Esophagus (tissue), 2 donors: ENCODE data around the gene CYP2J2. TPM values are rescaled to one million over a fixed set of nuclear protein-coding genes. Genes with fewer than 3 reads are reported as not detected.
"Not testable (repeated sequence)": the region's sequence is repeated elsewhere in the genome, so short reads cannot be mapped to it uniquely, and the experiment has no call there.

Experiments
- H3K27ac ChIP-seq, 2 donors: one replicate each; pipeline ENCODE4 v1.5.1; 2013; ENCODE audit warnings: low read depth in 2 of 2, mild to moderate bottlenecking in 2 of 2, inconsistent platforms in 1 of 2, low read length in 1 of 2, moderate library complexity in 1 of 2
- H3K27me3 ChIP-seq, 2 donors: one replicate each; pipeline ENCODE4 v1.6.1; 2013; ENCODE audit warnings: low read length in 2 of 2, control low read depth in 1 of 2, mild to moderate bottlenecking in 1 of 2; ENCODE audit not compliant: insufficient read depth in 2 of 2, control insufficient read depth in 1 of 2
- H3K36me3 ChIP-seq, 2 donors: one replicate each; pipeline ENCODE4 v1.6.1; 2013; ENCODE audit warnings: low read length in 1 of 2; ENCODE audit not compliant: control insufficient read depth in 2 of 2, insufficient read depth in 2 of 2
- H3K4me1 ChIP-seq, 2 donors: one replicate each; pipeline ENCODE4 v1.6.1; 2013; ENCODE audit warnings: low read length in 1 of 2; ENCODE audit not compliant: control insufficient read depth in 2 of 2, insufficient read depth in 2 of 2
- H3K4me3 ChIP-seq, 2 donors: one replicate each; pipeline ENCODE4 v1.5.1; 2013; ENCODE audit warnings: low read length in 2 of 2, mild to moderate bottlenecking in 2 of 2, low read depth in 1 of 2, moderate library complexity in 1 of 2
- H3K9me3 ChIP-seq, 2 donors: one replicate each; pipeline ENCODE4 v1.6.1; 2013; ENCODE audit warnings: mild to moderate bottlenecking in 2 of 2, low read depth in 1 of 2, low read length in 1 of 2, moderate library complexity in 1 of 2; ENCODE audit not compliant: control insufficient read depth in 2 of 2, insufficient read depth in 1 of 2
- WGBS, 2 donors: extraction: QIAGEN DNeasy Blood & Tissue Kit; methylation state at CpG; one replicate each; pipeline ENCODE4 v1.1.7; 2013; 5-methylcytosine and 5-hydroxymethylcytosine counted together
- polyA plus RNA-seq, 2 donors: library from polyadenylated mRNA; stranded (reverse); fragments of 200-250 nt; gene quantifications; one replicate each; pipeline ENCODE4 v1.2.3, GENCODE V29; 2013
- donor health status: healthy with polysubstance abuse.
- donor health status: Bipolar disorder and iron deficiency.

Gene CYP2J2
- polyA plus RNA-seq, 2 donors, result 9.5 to 21.4 TPM

- H3K36me3 ChIP-seq, result no peaks in the 10 kb centered on the region
- no peaks in the 10 kb centered on the region for H3K4me1 ChIP-seq
- no peaks in the 10 kb centered on the region for H3K27me3 ChIP-seq
- 31 to 41% methylated on average over 5 of the region's 5 CpGs for WGBS, 2 donors
- no peak overlapping the region for H3K27ac ChIP-seq
- H3K4me3 ChIP-seq, result no peak overlapping the region
- H3K9me3 ChIP-seq, result no peaks in the 10 kb centered on the region
Observed at GRCh38 chr1:59879574-59879973, 47.0 kb downstream of the CYP2J2 start.

GRCh38 chr1:59878370-59878769 lies 48.2 kb downstream of the CYP2J2 start:
- 53 to 70% methylated on average over 3 of the region's 3 CpGs for WGBS, 2 donors

GRCh38 chr1:59877108-59877682 lies 49.4 kb downstream of the CYP2J2 start:
- Histone ChIP-seq H3K27me3 (no peaks in the 10 kb centered on the region), H3K4me3 (no peak overlapping the region), H3K4me1 (no peaks in the 10 kb centered on the region), H3K9me3 (no peaks in the 10 kb centered on the region), H3K36me3 (no peaks in the 10 kb centered on the region), H3K27ac (no peak overlapping the region)
- WGBS, 2 donors, result 88 to 91% methylated on average over 2 of the region's 2 CpGs

More at GRCh38 chr1:59878370-59878769, 48.2 kb downstream of the CYP2J2 start:
- H3K9me3 ChIP-seq, result no peaks in the 10 kb centered on the region
- H3K4me3 ChIP-seq, result no peak overlapping the region
- no peaks in the 10 kb centered on the region for H3K27me3 ChIP-seq
- no peaks in the 10 kb centered on the region for H3K36me3 ChIP-seq
- no peaks in the 10 kb centered on the region for H3K4me1 ChIP-seq
- H3K27ac ChIP-seq, result no peak overlapping the region

GRCh38 chr1:59871746-59872145 lies 54.8 kb downstream of the CYP2J2 start:
- Histone ChIP-seq H3K27me3 (no peaks in the 10 kb centered on the region), H3K27ac (no peak overlapping the region), H3K9me3 (no peaks in the 10 kb centered on the region), H3K36me3 (no peaks in the 10 kb centered on the region), H3K4me1 (no peaks in the 10 kb centered on the region), H3K4me3 (no peak overlapping the region)

GRCh38 chr1:59866462-59866861 lies 60.1 kb downstream of the CYP2J2 start:
- H3K27ac ChIP-seq, result no peak overlapping the region
- H3K36me3 ChIP-seq, result no peaks in the 10 kb centered on the region
- 91 to 98% methylated on average over 2 of the region's 2 CpGs for WGBS, 2 donors

GRCh38 chr1:59857679-59858354 lies 68.8 kb downstream of the CYP2J2 start:
- Histone ChIP-seq H3K36me3 (no peaks in the 10 kb centered on the region), H3K4me1 (no peaks in the 10 kb centered on the region), H3K27me3 (no peaks in the 10 kb centered on the region), H3K4me3 (no peak overlapping the region), H3K27ac (peak overlapping the region in 1 of 2 donors; percentile 6), H3K9me3 (no peaks in the 10 kb centered on the region)
- 74 to 86% methylated on average over 5 of the region's 5 CpGs for WGBS, 2 donors

More at GRCh38 chr1:59866462-59866861, 60.1 kb downstream of the CYP2J2 start:
- H3K9me3 ChIP-seq, result no peaks in the 10 kb centered on the region
- H3K4me3 ChIP-seq, result no peak overlapping the region
- H3K27me3 ChIP-seq, result no peaks in the 10 kb centered on the region
- H3K4me1 ChIP-seq, result no peaks in the 10 kb centered on the region

GRCh38 chr1:59856725-59857338 lies 69.7 kb downstream of the CYP2J2 start:
- WGBS, 2 donors, result 45 to 46% methylated on average over 4 of the region's 4 CpGs
- H3K4me1 ChIP-seq, result no peaks in the 10 kb centered on the region
- peak overlapping the region; percentile 82 to 91 for H3K27ac ChIP-seq
- no peaks in the 10 kb centered on the region for H3K9me3 ChIP-seq
- no peaks in the 10 kb centered on the region for H3K36me3 ChIP-seq
- H3K27me3 ChIP-seq, result no peaks in the 10 kb centered on the region
- H3K4me3 ChIP-seq, result no peak overlapping the region

- 95 to 100% methylated on average over 1 of the region's 1 CpG for WGBS, 2 donors
- not testable (repeated sequence) for H3K4me3 ChIP-seq
Observed at GRCh38 chr1:59855297-59855696, 71.3 kb downstream of the CYP2J2 start.

GRCh38 chr1:59852117-59852516 lies 74.5 kb downstream of the CYP2J2 start:
- Histone ChIP-seq H3K36me3 (no peaks in the 10 kb centered on the region), H3K27me3 (no peaks in the 10 kb centered on the region), H3K27ac (no peak overlapping the region), H3K9me3 (no peaks in the 10 kb centered on the region), H3K4me3 (no peak overlapping the region), H3K4me1 (no peaks in the 10 kb centered on the region)
- 79 to 81% methylated on average over 1 of the region's 1 CpG for WGBS, 2 donors

More at GRCh38 chr1:59855297-59855696, 71.3 kb downstream of the CYP2J2 start:
- H3K27me3 ChIP-seq, H3K36me3 ChIP-seq, H3K27ac ChIP-seq, H3K4me1 ChIP-seq, H3K9me3 ChIP-seq: not testable (repeated sequence)
